AG04449 (cell line): ENCODE measurements around the gene MLX.

Experiments
- CTCF ChIA-PET: fragments of 350-600 bp; formaldehyde crosslinking; extraction: SDS; loops from one replicate; lab custom pipeline; 2021; ENCODE audit warnings: antibody characterized with exemption; lab: Yijun Ruan, JAX
- POLR2A ChIA-PET: fragments of 400-600, 350-600 bp; formaldehyde crosslinking; extraction: SDS; loops from one replicate; lab custom pipeline; 2020; ENCODE audit warnings: antibody characterized with exemption, inconsistent platforms; lab: Yijun Ruan, JAX
- DNase-seq: peaks from one replicate; pipeline ENCODE4 v3.0.0-alpha.2; 2010; ENCODE audit warnings: low read depth, low spot score
- H3K4me3 ChIP-seq: 2 replicates; pipeline ENCODE4 v1.5.1; 2011; ENCODE audit warnings: low read depth, mild to moderate bottlenecking, control low read depth, low read length
- TF ChIP-seq, protein P1 (sequence below): IDR thresholded peaks from one replicate; pipeline ENCODE4 v1.5.1; 2011; ENCODE audit warnings: mild to moderate bottlenecking, moderate library complexity, low read length, control low read depth, inconsistent platforms; ENCODE audit not compliant: insufficient read depth; ENCODE audit errors: missing control alignments

MLX gene

DNA sequence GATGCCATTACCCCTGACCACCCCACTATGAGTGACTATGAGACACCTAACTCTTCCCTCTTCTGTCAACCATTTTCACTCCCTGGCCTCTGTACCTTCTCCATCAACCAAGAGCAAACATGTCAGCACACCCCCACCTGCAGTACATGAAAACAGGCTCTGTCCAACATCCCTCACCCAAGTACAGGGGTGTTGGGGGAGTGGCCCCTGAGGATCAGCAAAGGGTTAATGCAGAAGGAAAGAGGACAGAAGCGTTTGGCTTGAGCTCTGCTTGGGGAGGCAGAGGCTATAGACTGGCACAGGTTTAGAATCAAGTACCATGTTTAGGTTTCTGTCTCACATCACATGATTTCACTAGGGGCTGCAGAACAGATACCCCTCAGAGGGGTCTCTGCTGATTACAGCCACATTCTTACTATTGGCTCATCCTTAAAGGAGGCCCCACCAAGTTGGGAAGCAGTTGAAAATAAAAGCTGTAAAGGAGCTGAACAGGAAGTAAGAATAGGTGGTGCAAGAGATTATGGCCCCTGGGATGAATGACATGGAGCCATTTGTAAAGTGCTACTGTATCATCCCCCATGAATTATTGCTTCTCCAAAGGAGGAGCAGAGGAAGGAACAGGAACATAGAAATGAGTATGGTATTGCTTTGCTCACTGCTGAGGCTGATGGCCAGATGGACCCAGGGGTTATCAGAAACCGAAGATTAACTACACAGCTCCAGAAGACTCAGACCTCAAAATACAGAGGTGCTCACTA is 13.1 kb downstream of the MLX start:
- CTCF ChIA-PET: interaction anchor here (0.5 to 6.2 kb wide), 11 partner anchors 8 to 235 kb away, joined by 3 to 120 read pairs (median 15); partner anchors contain the start of genes CCR10, CNTNAP1, MLX and PLEKHH3
- POLR2A ChIA-PET: no interaction called here
- TF ChIP-seq, protein P1, sequence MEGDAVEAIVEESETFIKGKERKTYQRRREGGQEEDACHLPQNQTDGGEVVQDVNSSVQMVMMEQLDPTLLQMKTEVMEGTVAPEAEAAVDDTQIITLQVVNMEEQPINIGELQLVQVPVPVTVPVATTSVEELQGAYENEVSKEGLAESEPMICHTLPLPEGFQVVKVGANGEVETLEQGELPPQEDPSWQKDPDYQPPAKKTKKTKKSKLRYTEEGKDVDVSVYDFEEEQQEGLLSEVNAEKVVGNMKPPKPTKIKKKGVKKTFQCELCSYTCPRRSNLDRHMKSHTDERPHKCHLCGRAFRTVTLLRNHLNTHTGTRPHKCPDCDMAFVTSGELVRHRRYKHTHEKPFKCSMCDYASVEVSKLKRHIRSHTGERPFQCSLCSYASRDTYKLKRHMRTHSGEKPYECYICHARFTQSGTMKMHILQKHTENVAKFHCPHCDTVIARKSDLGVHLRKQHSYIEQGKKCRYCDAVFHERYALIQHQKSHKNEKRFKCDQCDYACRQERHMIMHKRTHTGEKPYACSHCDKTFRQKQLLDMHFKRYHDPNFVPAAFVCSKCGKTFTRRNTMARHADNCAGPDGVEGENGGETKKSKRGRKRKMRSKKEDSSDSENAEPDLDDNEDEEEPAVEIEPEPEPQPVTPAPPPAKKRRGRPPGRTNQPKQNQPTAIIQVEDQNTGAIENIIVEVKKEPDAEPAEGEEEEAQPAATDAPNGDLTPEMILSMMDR: no peak
- DNase-seq: no peak
- H3K4me3 ChIP-seq: no peak overlapping the region

GRCh38 chr17:42581744-42582270 is 14.9 kb downstream of the MLX start:
- TF ChIP-seq, protein P1: no peak
- no peak for DNase-seq
- CTCF ChIA-PET: interaction anchor here (2.2 to 5.0 kb wide), 3 partner anchors 27 to 102 kb away, joined by 8 to 42 read pairs (median 10); partner anchors contain the start of genes CNTNAP1, RETREG3 and TUBG1
- POLR2A ChIA-PET: no interaction called here
- H3K4me3 ChIP-seq: no peak overlapping the region

- POLR2A ChIA-PET: no interaction called here
- TF ChIP-seq, protein P1: no peak
- H3K4me3 ChIP-seq: no peak overlapping the region
- DNase-seq: no peak
- CTCF ChIA-PET: interaction anchor here (1.0 to 1.8 kb wide), 3 partner anchors 9 to 99 kb away, joined by 3 to 4 read pairs (median 4); no protein-coding TSS in a partner anchor
Observed at GRCh38 chr17:42584880-42585279, 18.0 kb downstream of the MLX start.

DNA sequence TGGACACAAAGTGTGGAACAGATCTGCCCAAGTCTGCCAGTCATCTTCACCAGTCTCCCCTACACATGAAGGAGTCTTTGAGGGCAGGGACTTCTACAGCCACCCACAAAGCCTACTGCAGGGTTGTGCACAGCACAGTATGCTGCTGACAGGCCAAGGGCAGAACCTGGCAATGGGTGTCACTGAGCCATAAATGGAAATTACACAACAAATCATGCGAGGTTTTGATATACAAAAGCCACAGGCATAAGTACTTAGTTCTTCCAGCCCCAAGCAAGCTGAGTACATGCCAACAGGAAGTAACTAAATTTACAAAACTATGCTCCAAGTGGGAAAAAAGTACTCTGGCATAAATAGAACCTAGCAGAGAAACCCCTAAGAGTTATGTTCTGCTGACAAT is 18.5 kb downstream of the MLX start:
- POLR2A ChIA-PET: no interaction called here
- CTCF ChIA-PET: interaction anchor here (0.8 to 2.4 kb wide), 4 partner anchors 13 to 98 kb away, joined by 3 to 8 read pairs (median 4); no protein-coding TSS in a partner anchor
- TF ChIP-seq, protein P1: no peak
- H3K4me3 ChIP-seq: no peak overlapping the region
- no peak for DNase-seq

- H3K4me3 ChIP-seq: no peak overlapping the region
- ChIA-PET CTCF (interaction anchor here (1.4 to 4.6 kb wide), 4 partner anchors 8 to 177 kb away, joined by 4 to 38 read pairs (median 6); partner anchors contain the start of gene PSMC3IP), POLR2A (interaction anchor here (0.9 kb wide), 1 partner anchor 89 kb away, joined by 3 read pairs; no protein-coding TSS in a partner anchor)
- no peak for DNase-seq
- TF ChIP-seq, protein P1: no peak
Observed at GRCh38 chr17:42586514-42587230, 19.8 kb downstream of the MLX start.
